HG02571 (cell line): Measurements from ENCODE around the gene PARP14.
"Not testable (repeated sequence)": the region's sequence is repeated elsewhere in the genome, so short reads cannot be mapped to it uniquely, and the experiment has no call there.

Source experiments
- ATAC-seq: cut with Tn5 transposase; IDR thresholded peaks from one replicate; pipeline ENCODE4 v1.9.1; 2021; ENCODE audit warnings: mild to moderate bottlenecking, moderate library complexity; ENCODE audit not compliant: unreplicated experiment

The PARP14 gene

GRCh38 chr3:122680475-122681283 lies at the start of gene PARP14:
PARP14 (plus strand) TSS chr3:122680839; CDS start chr3:122680884, 45 bp downstream.
- ATAC-seq: no peak

GRCh38 chr3:122635789-122636188 lies 44.9 kb upstream of the PARP14 start:
- no peak for ATAC-seq

DNA sequence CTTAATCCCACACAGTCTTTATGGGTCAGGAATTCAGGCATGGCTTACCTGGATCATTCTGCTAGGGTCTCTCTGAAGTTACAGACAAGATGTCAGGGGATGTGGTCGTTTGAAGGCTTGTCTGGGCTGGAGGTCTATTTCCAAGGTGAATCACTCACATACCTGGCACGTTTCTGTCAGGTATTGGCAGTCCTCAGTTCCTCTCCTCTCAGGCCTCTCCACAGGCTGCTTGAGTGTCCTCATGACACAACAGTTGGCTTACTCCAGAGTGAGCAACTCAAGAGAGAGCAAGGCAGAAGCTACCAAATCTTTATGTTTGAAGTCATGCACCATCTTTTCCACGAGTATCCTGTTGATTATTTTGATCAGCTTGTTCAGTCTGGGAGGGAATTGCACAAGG lies 43.9 kb upstream of the PARP14 start:
- ATAC-seq: no peak

DNA sequence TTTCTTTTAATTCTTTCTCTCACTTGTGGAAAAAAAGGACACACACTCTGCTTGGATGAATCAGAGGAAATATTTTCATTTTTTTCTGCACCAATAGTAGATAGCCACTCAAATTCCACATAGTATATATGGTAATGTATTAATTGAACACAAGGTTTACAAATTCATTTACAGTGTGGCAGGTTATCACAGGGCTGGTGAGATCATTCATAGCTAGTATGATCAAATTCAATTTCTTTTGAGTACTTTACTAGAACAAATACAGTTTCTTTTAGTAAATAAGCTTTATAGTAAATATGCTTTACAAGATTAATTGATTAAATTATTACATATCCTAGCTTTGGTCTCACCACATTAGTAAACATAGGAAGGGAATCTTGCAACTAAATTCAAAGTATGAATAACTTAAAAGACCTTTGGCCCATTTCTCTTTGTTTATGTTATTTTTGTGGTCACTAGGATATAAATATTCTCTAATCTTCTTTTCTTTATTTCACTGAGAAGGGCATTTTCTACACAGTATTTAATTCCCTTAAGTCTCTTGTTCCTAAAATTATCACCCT lies 40.1 kb upstream of the PARP14 start:
- ATAC-seq: no peak

GRCh38 chr3:122642935-122643334 lies 37.7 kb upstream of the PARP14 start:
- peak; percentile 70 for ATAC-seq

DNA sequence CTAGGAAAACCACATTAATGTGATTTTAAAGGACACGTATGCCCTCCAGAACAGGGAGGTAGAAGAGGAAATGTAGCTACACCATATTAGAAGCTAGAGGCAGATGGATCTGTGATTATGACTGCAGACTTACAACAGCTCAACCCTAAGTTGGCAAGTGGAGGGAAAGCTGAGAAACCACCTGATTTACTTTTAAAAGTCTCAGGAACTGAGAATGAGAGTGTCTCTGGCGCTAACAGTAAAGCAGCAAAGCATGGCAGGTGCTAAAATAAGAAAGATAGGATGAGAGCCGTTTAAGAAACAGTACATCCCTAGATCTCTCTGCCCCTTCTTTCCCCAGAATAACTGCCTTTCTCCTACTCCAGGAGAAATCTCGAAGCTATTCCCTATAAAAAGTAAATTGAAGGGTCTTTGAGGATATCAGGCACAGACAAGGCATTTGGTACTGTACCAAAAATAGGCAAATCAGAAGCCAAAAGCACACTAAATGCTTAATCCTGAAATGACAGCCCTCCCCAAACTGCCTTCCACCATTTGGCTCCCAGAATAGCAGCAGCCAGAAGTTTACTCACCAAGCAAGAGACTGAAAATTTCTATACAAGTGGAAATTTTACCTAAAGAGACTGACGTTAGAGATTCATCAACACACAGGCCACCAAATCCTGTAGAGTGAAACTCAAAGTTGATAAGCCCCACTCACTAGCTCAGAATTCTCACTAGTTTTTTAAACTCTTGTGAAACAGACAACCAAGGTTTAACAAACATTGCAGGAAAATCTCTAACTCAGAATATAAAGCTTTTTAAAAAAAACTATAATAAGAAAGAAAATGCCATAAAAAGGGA lies 34.3 kb upstream of the PARP14 start:
- ATAC-seq: no peak

GRCh38 chr3:122651233-122651907 lies 29.3 kb upstream of the PARP14 start:
- not testable (repeated sequence) for ATAC-seq

DNA sequence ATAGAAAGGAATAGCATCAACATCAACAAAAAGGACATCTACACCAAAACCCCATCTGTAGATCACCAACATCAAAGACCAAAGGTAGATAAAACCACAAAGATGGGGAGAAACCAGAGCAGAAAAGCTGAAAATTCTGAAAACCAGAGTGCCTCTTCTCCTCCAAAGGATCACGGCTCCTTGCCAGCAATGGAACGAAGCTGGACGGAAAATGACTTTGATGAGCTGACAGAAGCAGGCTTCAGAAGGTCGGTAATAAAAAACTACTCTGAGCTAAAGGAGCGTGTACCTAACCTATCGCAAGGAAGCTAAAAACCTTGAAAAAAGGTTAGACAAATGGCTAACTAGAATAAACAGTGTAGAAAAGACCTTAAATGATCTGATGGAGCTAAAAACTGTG lies 28.7 kb upstream of the PARP14 start:
- not testable (repeated sequence) for ATAC-seq

GRCh38 chr3:122658336-122658735 lies 22.3 kb upstream of the PARP14 start:
- not testable (repeated sequence) for ATAC-seq

GRCh38 chr3:122660297-122660974 lies 20.2 kb upstream of the PARP14 start:
- no peak for ATAC-seq

DNA sequence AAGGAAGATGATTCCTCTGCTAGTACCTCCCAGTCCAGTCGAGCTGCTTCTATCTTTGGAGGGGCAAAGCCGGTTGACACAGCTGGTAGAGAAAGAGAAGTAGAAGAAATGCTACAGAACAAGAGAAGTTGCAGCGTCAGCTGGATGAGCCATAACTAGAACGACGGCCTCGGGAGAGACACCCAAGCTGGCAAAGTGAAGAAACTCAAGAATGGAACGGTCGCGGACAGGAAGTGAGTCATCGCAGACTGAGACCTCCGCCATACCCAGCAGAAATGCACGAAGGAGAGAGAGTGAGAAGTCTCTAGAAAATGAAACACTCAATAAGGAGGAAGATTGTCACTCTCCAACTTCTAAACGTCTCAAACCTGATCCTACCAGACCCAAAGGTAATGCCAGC lies 19.0 kb upstream of the PARP14 start:
- peak; percentile 63 for ATAC-seq

DNA sequence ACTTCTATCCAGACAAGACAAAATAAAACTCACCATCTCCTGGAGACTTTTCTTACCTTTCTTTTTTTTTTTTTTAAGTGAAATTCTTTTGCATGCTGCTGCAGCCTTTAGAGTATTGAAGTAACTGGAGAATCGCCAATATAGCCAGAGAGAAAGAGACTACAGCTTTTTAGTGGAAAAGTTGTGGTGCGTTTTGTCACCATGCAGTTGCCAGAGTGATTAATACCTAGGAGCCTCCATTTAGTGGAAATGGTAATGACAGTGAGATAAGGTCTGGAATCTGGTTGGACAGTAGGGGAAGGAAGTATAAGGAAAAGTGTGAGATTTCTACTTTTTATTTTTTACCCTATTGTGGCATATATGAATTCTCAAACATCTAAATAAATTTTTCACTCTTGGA lies 18.1 kb upstream of the PARP14 start:
- no peak for ATAC-seq

DNA sequence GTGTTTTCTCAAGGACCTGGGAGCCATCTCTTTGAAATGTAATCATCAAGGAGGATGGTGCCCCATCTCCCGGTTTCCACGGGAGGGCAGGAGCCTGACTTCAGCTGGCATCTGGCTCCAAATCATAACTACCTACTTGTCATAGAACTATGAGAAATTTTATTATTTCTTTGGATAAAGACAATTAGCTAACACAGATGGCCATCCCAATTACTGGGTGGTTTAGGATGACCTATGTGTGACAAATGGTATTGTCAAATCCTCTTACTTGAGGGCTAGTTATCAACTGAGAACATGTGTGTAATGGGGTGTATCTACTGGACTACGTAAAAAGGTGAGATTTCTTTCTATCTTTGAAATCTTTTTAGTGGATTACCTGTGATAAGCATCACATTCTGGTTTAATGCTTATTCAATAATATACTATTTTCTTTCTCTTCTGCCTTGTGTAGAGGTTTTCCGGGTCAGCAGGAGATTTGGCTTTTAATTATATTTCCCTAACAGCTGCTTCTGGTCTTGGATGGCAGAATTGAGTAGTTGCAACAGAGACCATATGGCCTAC lies 15.3 kb upstream of the PARP14 start:
- ATAC-seq: no peak

GRCh38 chr3:122665881-122666280 lies 14.8 kb upstream of the PARP14 start:
- no peak for ATAC-seq

DNA sequence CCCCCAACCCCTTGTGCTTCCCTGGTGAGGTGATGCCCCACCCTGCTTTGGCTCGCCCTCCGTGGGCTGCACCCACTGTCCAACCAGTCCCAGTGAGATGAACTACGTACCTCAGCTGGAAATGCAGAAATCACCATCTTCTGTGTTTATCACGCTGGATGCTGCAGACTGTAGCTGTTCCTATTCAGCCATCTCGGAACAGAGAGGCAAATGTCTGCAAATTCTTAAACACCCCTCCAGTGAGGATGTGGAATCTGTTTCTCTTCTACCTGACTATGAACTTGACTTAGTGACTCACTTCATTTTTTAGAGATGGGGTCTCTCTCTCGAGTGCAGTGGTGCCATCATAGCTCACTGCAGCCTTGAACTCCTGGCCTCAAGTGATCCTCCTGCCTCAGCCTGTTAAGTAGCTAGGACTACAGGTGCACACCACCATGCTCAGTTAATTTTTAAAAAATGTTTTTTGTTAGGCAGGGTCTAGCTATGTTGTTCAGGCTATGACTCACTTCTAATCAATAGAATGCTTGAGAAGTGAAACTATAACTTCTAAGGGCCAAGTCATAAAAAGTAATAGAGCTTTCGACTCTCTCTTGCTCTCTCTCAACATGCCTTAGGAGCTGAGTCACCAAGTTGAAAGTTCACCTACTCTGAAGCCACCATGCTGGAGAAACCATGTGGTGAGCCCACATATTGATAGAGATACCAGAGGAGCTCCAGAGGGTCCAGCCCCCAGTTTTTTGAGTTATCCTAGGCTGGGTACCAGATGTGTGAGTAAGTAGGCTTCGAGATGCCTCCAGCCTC lies 11.5 kb upstream of the PARP14 start:
- ATAC-seq: peak; percentile 80

- no peak for ATAC-seq
Measured at GRCh38 chr3:122671553-122671952, 9.1 kb upstream of the PARP14 start.

DNA sequence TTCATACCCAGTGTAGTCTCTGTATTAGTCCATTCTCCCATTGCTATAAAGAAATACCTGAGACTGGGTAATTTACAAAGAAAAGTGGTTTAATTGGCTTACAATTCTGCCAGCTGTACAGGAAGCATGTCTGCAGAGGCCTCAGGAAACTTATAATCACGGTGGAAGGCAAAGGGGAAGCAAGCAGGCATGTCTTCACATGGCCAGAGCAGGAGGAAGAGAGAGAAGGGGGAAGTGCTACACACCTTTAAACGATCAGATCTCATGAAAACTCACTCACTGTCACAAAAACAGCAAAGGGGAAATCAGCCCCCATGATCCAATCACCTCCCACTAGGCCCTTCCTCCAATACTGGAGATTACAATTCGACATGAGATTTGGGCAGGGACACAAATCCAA lies 6.3 kb upstream of the PARP14 start:
- no peak for ATAC-seq

GRCh38 chr3:122676759-122677158 lies 3.9 kb upstream of the PARP14 start:
- ATAC-seq: no peak

- ATAC-seq: no peak
Measured at GRCh38 chr3:122677216-122677615, 3.4 kb upstream of the PARP14 start.
